HG03039 (cell line): ENCODE results near the gene SH2B2.

Source experiments
- ATAC-seq: cut with Tn5 transposase; IDR thresholded peaks from one replicate; pipeline ENCODE4 v1.9.1; 2021; ENCODE audit warnings: mild to moderate bottlenecking, moderate library complexity; ENCODE audit not compliant: unreplicated experiment

SH2B2 gene

DNA sequence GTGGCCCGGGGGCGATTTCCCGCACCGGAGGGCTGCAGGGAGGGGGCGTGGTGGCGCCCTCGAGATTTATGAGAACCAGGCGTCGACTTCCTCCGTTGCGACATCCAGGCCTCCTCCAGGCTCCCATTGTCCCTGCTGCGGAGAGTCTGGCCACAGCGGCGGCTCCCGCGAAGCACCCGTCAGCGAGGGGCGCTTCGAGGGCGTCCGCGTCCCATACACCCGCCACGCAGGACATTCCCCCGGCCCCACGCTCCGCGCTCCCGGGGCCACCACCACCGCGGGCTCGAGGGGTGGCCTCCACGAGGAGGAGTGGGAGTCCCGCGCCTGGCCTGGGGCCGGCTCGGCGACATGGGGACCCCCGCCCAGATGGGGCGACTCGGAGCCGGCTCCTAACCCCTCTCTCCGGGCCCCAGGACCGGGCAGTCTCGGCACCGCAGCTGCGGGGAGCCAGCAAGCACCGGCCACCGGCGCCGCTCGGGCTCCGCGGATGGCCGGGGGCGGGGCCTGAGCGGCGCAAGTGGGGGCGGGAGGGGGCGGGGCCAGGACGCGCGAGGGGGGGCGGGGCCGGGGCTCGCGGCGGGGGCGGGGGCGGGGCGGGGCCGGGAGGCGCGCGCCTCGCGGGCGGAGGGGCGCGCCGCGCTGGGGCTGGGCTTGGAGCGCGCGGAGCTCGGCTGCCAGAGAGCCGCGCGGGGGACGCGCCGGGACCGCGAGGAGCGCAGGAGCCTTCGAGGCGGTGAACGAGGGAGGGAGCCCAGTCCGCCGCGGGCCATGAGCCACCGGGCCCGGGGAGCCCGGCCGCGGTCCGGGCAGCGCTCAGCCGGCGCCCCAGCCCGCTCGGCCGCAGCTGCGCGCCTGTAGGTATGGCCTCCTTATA lies at the start of gene SH2B2:
Gene SH2B2 (plus strand): TSS at position 632 of the 874 bp plus-strand sequence. CDS start 13,683 bp downstream, outside the sequence.
- peak; percentile 25 for ATAC-seq

DNA sequence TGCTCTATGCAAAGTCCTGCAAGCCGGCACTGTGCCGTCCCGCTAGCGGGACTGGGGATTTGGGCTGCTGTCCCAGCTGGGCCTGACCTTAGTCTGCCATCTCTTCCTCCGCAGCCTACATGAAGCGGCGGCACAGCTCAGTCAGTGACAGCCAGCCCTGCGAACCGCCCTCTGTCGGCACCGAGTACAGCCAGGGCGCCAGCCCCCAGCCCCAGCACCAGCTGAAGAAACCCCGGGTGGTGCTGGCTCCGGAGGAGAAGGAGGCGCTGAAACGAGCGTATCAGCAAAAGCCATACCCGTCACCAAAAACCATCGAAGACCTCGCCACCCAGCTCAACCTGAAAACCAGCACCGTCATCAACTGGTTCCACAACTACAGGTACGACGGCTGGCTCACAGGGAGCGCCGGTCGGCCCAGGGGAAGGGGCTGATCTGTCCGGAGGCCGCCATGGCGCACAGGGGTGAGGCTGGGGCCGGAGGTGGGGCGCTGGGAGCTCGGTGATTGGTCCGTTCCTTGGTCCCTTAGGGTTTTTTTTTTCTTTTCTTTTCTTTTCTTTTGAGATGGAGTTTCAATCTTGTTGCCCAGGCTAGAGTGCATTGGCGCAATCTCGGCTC lies 47.4 kb upstream of the SH2B2 start:
- no peak for ATAC-seq

DNA sequence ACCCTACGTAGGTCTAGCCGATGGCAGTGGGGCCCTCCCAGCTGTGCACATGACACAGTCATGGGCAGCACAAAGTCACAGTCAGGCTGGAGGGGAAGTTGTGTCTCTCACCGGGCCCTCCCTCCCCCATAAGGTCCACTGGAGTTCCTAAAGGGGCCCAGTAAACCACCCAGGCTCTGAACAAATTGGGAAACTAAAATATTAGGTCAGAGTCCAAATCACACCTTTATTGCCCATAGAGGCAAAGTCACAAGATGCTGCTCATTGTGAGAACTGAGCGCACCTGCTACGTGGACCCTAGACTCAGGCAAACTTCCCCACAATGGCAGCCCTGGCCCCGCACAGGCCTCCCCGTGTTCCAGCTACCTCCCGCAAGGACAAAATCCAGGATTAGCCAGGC lies 45.2 kb upstream of the SH2B2 start:
- no peak for ATAC-seq

DNA sequence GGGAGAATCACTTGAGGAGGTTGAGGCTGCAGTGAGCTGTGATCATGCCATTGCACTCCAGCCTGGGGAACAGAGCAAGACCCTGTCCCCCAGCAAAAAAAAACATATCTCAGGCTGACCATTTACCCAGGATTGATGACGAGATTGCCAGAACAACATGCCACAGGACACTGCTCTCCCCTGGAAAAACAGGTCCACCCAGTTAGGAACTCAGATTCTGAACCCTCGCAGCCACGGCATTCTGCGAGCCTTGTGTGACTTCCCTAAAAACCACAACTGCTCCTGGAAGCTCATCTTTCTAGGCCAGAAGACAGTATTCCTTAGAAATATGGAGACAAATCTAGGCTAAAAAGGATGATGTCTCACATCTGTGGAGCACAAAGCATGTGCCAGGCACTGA lies 42.1 kb upstream of the SH2B2 start:
- ATAC-seq: no peak

DNA sequence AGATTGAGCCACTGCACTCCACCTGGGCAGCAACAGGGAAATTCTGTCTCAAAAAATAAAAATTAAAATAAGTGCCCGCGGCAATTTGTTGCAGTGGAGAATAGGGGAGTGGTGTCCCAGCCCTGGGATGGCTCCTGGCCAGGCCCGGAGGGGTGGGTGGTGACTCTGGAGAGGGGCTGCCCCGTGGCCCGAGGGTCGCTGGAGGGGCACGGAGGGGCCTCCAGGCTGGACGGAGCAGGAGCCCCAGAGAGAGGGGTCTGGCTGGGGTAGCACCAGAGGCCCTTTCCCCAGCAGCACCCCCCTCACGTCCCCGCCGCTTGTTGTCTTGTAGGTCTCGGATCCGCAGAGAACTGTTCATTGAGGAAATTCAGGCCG lies 38.6 kb upstream of the SH2B2 start:
- no peak for ATAC-seq

DNA sequence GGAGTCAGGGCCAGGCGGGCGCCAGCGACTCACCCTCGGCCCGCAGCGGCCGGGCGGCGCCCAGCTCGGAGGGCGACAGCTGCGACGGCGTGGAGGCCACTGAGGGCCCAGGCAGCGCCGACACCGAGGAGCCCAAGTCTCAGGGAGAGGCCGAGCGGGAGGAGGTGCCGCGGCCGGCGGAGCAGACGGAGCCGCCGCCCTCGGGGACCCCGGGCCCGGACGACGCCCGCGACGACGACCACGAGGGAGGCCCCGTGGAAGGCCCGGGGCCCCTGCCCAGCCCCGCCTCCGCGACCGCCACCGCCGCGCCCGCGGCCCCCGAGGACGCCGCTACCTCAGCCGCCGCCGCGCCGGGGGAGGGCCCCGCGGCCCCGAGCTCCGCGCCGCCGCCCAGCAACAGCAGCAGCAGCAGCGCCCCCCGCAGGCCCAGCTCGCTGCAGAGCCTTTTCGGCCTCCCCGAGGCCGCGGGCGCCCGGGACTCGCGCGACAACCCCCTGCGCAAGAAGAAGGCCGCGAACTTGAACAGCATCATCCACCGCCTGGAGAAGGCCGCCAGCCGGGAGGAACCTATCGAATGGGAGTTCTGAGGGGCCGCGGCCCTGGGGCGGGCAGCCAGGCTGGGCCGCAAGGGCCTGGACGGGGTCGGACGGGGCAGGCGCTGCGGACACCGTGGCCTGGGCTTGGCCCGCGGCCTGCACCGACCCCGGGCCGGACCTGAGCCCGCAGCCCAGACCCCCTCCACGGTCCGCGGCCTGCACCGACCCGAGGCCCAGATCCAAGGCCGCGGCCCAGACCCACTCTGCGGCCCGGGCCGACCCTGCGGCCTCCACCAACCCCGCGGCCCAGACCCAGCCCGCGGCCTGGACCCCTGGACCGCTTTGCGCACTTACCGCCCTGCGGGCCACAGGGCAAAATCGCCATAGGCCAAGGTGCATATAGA lies 37.9 kb upstream of the SH2B2 start:
- ATAC-seq: no peak

DNA sequence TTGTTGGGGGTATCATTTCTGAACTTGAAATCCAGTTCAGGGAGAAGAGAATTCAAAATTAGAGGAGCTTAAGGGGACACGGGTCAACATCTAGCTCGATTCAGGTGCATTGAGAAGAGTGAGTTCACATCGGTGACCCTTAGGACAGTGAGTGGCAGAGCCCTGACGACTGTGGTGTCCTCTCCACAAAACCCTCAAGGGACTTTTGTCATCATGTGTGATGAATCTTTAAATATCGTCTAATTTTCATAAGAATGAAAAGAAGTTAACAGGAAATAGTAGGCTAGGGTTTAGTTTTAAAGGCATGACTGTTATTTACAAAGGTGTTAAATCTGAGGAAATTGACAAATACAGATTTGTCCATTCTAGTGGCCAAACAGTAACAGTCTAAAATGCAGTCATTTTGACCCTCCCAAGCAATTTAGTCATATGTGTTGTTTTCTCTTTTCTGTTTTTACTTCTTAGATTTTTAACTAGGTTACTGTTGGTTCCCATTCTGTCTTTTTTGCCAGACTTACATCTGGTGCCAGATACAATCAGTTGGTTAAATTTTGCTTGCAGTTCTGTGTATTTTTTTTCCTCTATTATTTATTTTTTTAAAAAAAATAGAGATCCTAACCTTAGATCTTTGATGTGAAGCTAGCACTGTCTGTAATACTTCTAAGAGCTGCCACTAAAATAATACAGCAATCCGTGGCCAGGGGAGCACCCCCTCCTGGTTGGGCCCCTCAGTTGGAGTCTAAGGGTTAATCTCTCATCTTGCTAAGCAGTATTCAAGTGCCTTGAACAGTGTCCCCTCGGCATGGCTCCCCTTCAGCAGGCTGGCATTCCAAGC lies 34.9 kb upstream of the SH2B2 start:
- ATAC-seq: no peak

DNA sequence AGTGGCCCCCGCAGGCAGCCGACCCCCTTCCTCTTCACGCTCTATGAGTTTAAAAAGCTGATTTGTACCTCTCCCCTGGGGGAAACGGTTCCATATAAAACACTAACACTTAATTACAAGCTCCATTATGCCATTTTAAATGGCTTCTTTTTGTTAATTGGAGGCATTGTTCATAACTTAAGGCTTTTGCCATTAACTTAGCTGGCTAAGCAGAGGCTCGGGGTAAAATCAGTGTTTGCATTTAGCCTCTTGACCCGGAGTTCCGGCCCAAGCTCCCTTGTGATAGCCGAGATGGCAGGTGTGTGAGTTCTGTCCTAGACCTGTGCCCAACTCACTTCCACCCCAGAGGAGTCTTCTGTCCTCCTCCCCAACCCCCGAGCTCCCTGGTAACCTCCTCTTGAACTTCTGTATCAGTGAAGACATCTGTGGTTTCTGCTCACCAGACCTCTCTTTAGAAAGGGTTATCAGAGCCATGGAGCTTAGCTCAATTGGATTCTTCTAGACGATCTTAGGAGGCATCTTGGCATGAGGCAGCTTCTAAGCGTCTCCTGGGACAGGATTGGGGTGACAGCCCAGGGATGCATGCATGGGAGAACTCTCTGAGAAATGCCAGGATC lies 34.2 kb upstream of the SH2B2 start:
- ATAC-seq: no peak

DNA sequence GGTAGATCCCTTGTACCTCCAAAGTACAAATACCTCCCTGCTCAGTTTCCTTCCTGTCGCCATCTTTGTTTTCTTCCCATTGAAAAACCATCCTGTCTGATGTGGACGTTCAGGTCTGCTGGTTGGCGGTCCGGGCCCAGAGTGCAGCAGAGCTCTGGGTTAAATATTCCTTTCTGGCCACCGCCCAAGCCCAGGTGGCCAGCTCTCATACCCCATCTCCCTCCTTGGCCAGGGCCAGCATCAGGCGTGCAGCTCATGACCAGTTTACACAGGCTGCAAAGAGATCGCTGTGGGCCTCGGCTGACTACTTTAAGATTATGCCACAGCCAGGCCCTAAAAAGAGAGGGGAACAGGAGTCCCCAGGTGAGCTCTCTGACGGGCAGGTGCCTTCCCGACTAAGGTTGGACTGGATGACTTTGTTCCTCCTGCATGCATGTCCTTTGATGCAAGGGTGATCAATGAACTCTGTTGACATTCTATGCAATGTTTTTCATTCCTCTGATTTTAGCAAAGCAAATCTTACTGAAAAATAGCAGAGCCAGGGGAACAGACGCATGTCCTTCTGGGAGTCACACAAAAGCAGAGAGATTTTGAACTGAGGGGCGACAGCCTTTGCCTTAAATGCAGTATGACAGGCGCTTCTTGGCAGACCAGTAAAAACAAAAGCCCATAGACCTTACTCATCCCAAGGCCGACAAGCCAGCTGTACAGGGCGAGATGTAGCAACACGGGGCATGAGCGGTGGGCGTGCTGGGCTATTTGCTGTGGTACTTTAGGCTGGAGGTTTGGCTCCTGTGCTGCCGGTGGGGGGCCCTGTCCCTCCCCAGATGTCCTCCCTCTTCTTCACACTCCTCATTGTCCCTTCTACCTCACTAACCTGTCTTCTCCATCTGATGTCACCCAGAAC lies 33.3 kb upstream of the SH2B2 start:
- ATAC-seq: no peak

DNA sequence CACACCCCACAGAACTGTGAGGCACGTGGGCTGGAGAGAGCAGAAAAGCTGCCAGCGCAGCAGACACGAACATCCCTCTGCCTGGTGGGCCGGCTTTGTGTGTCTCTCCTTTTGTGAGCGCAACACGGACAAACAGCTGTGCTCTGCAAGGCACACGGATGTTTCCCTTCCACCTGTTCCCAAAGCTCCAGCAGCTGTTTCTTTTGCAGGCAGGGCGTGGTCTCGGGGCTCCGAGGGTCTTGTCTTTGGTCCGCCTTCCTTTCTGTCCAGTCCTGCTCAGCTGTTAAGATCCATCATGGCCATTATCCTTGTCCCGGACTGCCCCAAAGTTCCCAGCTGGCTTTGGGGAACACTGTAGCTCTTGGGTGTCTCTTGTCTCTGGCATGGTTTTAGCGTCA lies 32.7 kb upstream of the SH2B2 start:
- no peak for ATAC-seq

DNA sequence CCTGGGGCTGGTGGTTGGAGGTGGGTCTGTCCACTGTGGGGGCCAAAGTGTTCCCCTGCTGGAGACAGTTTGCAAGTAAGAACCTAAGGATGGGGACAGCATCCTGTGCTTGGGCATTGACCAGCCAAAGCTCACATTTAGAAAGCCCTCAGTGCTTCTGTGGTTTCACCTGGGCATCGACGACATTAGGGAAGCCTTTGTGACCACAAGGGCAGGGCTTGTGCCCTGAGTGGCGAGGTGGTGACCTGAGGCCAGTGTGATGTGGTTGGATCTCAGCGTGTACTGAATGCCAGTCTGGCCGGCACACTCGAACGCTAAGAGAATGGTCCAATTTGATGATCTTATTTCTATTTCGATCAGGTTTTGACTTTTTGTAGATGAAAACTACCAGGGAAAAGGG lies 32.1 kb upstream of the SH2B2 start:
- no peak for ATAC-seq

DNA sequence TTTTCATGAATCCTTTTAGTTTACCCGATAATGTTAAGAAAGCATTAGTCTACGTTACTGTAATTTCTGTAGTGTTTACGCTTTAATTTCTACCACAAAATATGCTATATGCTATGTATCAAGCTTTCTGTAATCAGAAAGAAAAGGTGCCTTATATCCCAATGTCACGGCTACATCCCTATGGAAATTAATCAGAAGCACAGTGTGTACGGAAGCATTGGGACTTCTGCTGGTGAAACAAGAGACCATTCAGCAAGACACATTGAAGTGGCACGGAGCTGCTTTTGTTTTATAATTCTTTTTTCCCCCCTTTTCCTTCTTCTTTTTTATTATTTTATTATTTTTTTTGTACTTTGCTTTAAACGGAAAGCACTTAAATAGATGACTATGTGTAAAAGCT lies 31.2 kb upstream of the SH2B2 start:
- ATAC-seq: no peak

DNA sequence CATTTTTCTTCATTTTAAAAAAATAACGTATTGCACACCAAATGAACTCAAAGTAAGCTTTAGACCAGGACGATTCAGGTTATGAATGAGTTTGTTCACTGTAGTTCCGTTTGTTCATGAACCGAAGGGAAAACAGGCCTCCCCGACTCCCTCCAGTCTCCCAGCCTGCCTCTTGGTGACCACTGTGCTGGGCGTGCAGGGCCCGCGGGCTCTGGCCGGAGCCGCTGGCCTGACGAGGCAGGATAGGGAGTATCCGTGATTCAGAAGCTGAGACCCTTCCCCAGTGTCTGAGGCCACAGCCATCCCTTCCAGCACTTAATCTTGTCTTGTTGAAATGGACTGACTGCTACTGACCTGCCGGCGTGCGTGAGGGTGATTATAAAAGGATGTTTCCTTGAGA lies 30.8 kb upstream of the SH2B2 start:
- no peak for ATAC-seq

DNA sequence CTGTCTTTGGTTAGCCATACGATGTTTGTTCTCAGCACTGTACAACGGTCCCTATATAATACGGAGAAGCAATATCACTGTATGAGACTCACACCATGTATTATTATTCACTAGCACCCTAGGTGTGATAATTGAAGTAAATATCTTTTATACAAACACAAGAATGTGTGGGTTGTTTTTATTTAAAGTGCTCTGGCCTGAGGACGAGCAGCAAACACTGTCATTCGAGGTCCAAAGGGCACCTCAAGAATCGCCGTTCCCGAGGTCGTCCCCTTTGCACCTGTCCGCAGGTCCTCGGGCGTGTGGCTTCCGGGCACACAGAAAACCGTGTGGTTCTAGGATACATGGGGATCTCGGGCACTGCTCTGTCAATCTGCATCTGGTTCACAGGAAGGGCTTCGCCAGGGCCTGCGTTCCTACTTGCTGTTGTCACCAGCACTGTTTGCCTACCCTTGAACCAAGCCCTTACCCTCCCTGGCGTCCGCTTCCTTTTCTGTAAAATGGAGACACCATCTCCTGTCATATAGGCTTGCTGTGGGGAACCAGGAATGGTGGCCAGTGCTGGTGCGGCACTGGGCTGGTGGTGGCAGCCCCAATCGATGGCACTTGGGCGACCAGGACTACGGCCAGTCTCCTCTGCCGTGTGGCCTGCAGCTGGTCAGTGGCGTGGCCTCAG lies 28.5 kb upstream of the SH2B2 start:
- ATAC-seq: no peak

DNA sequence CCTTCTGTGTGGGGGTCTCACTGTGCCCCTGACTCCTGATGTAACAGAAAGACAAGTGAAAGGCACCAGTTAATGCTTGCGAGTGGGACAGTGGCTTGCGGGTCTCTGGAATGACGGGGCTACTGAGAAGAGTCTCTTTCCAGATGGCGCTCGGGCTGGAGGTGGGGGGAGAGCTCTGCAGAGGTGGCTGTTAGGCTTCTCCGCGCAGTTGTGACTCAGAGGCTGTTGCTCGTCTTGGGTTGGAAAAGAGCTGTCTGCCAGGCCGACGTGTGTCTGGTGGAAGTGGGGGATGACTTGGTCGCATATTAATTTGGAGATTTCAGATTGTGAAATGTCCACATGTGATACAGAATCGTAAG lies 27.9 kb upstream of the SH2B2 start:
- no peak for ATAC-seq

DNA sequence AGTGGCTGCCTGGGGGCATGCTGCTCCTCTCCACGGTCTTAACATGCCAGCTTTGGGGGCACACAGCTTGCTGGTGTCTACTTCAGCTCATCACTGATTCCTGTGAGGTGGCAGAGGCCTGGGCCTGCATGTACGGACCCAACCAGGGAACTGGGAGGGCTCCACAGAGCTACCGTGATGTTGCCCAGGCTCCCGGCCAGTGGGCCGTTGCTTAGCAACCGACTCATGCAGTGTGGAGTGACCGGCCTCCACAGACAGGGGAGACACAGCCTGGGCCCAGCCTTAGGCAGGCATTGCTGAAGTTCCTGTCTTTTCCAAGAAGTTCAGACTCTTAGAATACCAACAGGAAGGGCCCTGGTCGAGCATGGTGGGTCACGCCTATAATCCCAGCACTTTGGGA lies 25.8 kb upstream of the SH2B2 start:
- ATAC-seq: no peak

DNA sequence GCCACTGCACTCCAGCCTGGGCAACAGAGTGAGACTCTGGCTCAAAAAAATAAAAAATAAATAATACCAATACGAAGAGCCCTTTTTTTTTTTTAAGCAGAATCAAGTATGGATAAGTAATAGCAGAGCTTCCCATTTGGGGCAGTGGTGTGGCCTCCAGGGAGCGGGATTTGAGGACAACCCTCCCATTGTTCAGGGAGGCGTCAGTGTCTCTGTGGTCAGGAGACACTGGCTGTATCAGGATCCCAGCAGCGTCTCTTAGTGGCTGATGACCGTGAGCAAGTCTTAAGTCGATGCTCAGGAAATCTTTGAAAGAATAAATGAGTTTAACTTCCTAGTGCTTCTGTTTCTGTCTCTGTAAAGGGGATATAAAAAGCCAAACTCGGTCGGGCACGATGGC lies 25.2 kb upstream of the SH2B2 start:
- no peak for ATAC-seq

DNA sequence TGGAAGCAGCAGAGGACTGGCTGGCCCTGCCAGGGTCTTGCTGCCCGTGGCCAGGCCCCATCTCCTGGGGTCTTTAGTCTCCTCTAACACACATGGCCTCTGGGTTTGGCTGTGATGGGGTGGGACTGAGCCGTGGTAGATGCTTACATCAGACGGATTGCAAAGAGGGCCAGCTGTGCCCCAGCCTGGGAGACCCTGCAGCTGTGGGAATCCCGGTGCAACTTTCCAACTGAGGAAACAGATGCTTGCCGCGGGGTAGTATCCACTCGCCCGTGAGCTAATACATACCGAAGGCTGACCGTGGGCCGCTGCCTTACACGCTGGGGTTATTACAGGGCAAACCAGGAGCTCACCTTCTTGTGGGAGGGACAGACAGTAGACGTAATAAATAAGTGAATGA lies 24.1 kb upstream of the SH2B2 start:
- ATAC-seq: no peak
